ENCODE results near the gene TBC1D2B.
"Not testable (repeated sequence)": the region's sequence is repeated elsewhere in the genome, so short reads cannot be mapped to it uniquely, and the experiment has no call there.

TBC1D2B gene

DNA sequence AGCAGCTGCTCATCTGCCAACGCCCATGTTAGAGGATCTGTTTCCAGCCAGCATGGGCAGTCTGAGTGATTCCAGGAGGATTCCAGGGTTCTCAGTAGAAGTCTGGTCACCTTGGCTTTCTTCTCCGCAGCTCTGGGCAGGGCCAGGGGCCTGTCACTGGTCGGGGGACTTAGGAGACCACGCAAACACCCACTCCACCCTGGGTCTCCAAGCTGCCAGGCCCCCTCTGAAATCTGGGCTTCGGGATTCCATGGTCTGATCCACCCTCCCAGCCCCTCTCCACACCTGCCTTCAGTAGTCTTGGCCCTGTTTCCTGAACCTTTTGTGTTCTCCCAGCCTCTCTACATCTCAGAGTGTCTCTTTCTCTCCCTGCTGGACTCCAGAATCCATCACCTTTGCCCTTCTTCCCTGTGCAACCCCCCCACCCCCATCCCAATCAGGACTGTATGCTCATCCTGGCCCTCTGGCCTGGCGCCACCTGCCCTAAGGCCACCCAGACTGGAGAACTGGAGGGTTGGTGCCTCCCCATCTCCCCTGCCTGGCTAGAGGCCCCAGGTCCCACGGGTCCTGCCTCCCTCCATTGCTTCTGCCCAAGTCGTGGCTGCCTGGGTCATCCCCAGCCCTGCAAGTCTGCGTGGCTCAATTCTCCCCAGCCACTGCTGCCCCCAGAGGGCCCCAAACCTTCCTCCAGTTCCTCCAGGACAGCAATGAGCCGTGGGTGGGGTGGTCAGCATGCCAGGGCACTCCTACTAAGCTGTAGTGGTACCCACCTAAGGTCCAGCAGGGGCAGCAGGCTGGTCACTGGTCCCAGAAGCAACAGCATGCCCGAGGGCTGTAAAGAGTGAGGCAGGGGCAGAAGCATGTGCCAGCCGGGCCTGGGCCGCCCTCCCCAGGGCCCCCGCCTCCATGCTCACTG lies 102.8 kb downstream of the TBC1D2B start:
- Histone ChIP-seq H3K4me3 (ENCODE audit: low read length) (no peak overlapping the region), H3K79me2 (ENCODE audit: low read length) (no peaks in the 10 kb centered on the region), H2AFZ (ENCODE audit: low read length) (no peak overlapping the region), H3K27ac (ENCODE audit: low read length) (no peak overlapping the region), H3K9me2 (replicated peaks; ENCODE audit: insufficient read depth, low read length) (no peaks in the 10 kb centered on the region), H3K4me2 (ENCODE audit: low read depth, low read length) (no peak overlapping the region), H3K27me3 (replicated peaks; ENCODE audit: insufficient read depth, low read length) (no peaks in the 10 kb centered on the region), H3K4me1 (ENCODE audit: low read length) (no peaks in the 10 kb centered on the region), H3K36me3 (replicated peaks; ENCODE audit: insufficient read depth, low read length) (no peaks in the 10 kb centered on the region), H3K9ac (ENCODE audit: low read length) (no peak overlapping the region), H4K20me1 (ENCODE audit: insufficient read depth, low read length) (no peaks in the 10 kb centered on the region), H3K9me3 (replicated peaks; ENCODE audit: insufficient read depth, low read length) (no peaks in the 10 kb centered on the region), H3F3A (ENCODE audit: insufficient read depth, low read length) (no peaks in the 10 kb centered on the region)
- no peak for TF ChIP-seq EZH2phosphoT487 (IDR thresholded peaks at IDR 0.05; ENCODE audit: low read length)
- no peak for TF ChIP-seq EZH2 (optimal IDR thresholded peaks at IDR 0.05; ENCODE audit: low read depth, low read length)
- TF ChIP-seq, protein P1, sequence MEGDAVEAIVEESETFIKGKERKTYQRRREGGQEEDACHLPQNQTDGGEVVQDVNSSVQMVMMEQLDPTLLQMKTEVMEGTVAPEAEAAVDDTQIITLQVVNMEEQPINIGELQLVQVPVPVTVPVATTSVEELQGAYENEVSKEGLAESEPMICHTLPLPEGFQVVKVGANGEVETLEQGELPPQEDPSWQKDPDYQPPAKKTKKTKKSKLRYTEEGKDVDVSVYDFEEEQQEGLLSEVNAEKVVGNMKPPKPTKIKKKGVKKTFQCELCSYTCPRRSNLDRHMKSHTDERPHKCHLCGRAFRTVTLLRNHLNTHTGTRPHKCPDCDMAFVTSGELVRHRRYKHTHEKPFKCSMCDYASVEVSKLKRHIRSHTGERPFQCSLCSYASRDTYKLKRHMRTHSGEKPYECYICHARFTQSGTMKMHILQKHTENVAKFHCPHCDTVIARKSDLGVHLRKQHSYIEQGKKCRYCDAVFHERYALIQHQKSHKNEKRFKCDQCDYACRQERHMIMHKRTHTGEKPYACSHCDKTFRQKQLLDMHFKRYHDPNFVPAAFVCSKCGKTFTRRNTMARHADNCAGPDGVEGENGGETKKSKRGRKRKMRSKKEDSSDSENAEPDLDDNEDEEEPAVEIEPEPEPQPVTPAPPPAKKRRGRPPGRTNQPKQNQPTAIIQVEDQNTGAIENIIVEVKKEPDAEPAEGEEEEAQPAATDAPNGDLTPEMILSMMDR (IDR thresholded peaks at IDR 0.05; ENCODE audit: low read length) = no peak
- no peak for DNase-seq

DNA sequence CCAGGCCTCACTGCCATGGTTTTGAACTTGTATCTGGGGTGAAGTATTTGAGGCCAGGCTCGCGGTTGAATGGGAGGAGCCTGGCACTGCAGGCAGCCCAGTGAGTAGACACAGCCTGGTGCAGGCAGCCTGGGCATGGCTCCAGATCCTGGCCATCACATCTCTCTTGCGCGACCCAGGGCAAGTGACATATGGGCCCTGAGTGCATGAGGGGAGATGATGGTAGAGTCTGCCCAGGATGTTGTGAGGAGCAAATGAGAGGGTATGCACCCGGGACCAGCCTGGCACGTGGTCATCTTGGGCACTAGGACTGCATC lies 103.5 kb downstream of the TBC1D2B start:
- no peak overlapping the region for H2AFZ ChIP-seq (ENCODE audit: low read length)
- H3K9ac ChIP-seq (ENCODE audit: low read length) = no peak overlapping the region
- H3K79me2 ChIP-seq (ENCODE audit: low read length) = no peaks in the 10 kb centered on the region
- no peaks in the 10 kb centered on the region for H3K9me3 ChIP-seq (replicated peaks; ENCODE audit: insufficient read depth, low read length)
- TF ChIP-seq EZH2 (optimal IDR thresholded peaks at IDR 0.05; ENCODE audit: low read depth, low read length) = no peak
- TF ChIP-seq EZH2phosphoT487 (IDR thresholded peaks at IDR 0.05; ENCODE audit: low read length) = no peak
- TF ChIP-seq, protein P1 (IDR thresholded peaks at IDR 0.05; ENCODE audit: low read length) = no peak
- no peaks in the 10 kb centered on the region for H3K27me3 ChIP-seq (replicated peaks; ENCODE audit: insufficient read depth, low read length)
- DNase-seq = no peak
- H3K4me3 ChIP-seq (ENCODE audit: low read length) = no peak overlapping the region
- H3K4me2 ChIP-seq (ENCODE audit: low read depth, low read length) = no peak overlapping the region
- H3K27ac ChIP-seq (ENCODE audit: low read length) = no peak overlapping the region
- no peaks in the 10 kb centered on the region for H3F3A ChIP-seq (ENCODE audit: insufficient read depth, low read length)
- H3K4me1 ChIP-seq (ENCODE audit: low read length) = no peaks in the 10 kb centered on the region
- H4K20me1 ChIP-seq (ENCODE audit: insufficient read depth, low read length) = no peaks in the 10 kb centered on the region
- no peaks in the 10 kb centered on the region for H3K36me3 ChIP-seq (replicated peaks; ENCODE audit: insufficient read depth, low read length)
- no peaks in the 10 kb centered on the region for H3K9me2 ChIP-seq (replicated peaks; ENCODE audit: insufficient read depth, low read length)

DNA sequence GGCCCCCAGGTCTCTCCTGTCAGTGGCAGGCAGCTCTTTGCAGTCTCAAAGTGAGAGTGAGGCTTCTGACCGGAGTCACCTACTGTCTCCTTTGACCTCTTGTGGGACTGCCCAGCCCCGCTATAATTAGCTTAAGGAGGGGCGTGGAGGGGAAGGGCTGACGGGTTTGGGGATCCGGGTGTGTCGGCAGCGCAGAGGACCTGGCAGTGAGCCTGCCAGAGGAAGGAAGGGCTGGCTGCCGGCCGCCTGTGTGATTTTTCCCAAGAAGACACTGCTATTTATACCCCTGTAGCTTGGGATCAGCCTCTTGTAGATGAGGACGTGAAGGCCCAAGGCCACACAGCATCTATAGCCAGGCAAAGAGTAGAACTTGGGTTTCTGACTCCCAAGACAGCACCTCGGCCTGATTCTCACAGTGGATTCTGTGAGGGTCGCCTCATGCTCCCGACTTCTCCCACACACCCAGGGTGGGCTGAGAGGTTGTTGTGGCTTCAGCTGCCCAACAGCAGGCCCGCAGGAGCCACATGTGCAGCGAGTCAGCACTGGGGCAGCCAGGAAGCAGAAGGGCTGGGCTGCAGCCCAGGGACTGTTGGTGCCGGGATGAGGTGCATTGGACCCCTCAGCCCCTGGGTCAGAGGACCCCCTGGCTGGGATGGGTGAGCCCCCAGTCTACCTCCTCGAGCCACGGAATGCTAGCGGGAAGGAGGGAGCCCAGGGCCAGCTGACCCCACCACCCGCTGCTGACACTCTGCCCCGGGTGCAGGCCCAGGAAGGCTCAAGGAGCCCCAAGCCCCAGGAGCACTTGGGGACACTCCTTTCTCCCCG lies 104.0 kb downstream of the TBC1D2B start:
- H3K9me3 ChIP-seq (replicated peaks; ENCODE audit: insufficient read depth, low read length); H3K27me3 ChIP-seq (replicated peaks; ENCODE audit: insufficient read depth, low read length); H2AFZ ChIP-seq (ENCODE audit: low read length); H3K9me2 ChIP-seq (replicated peaks; ENCODE audit: insufficient read depth, low read length); H3K9ac ChIP-seq (ENCODE audit: low read length); DNase-seq; H3K79me2 ChIP-seq (ENCODE audit: low read length); H3F3A ChIP-seq (ENCODE audit: insufficient read depth, low read length); H3K4me1 ChIP-seq (ENCODE audit: low read length); H3K27ac ChIP-seq (ENCODE audit: low read length); H3K4me3 ChIP-seq (ENCODE audit: low read length); H4K20me1 ChIP-seq (ENCODE audit: insufficient read depth, low read length); H3K36me3 ChIP-seq (replicated peaks; ENCODE audit: insufficient read depth, low read length); H3K4me2 ChIP-seq (ENCODE audit: low read depth, low read length): not testable (repeated sequence)

DNA sequence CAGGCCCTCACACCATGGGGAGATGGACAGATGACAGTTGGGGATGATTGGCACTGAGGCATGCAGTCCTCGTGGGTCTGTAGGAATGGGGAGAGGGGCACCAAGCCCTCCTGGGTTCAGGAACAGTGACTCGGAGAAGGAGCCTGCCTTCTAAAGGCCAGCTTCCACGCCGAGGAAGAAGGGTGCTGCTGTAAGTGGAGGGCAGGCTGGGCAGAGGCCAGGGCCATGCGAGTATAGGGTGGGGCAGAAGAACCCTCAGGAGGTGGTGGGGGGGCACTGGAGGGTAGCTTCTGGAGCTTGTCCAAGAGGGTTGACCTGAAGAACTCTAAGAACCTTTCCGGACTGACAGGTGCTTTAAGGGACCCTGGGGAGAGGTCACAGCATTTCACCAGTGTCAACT lies 104.8 kb downstream of the TBC1D2B start:
- not testable (repeated sequence) for H3K9ac ChIP-seq (ENCODE audit: low read length); H2AFZ ChIP-seq (ENCODE audit: low read length); H3K36me3 ChIP-seq (replicated peaks; ENCODE audit: insufficient read depth, low read length); H3F3A ChIP-seq (ENCODE audit: insufficient read depth, low read length); H3K4me1 ChIP-seq (ENCODE audit: low read length); H3K4me3 ChIP-seq (ENCODE audit: low read length); H4K20me1 ChIP-seq (ENCODE audit: insufficient read depth, low read length); H3K9me2 ChIP-seq (replicated peaks; ENCODE audit: insufficient read depth, low read length); H3K4me2 ChIP-seq (ENCODE audit: low read depth, low read length); H3K27me3 ChIP-seq (replicated peaks; ENCODE audit: insufficient read depth, low read length); H3K79me2 ChIP-seq (ENCODE audit: low read length); H3K27ac ChIP-seq (ENCODE audit: low read length); DNase-seq; H3K9me3 ChIP-seq (replicated peaks; ENCODE audit: insufficient read depth, low read length)

- H3F3A ChIP-seq (ENCODE audit: insufficient read depth, low read length); DNase-seq; H3K4me3 ChIP-seq (ENCODE audit: low read length); H4K20me1 ChIP-seq (ENCODE audit: insufficient read depth, low read length); H3K36me3 ChIP-seq (replicated peaks; ENCODE audit: insufficient read depth, low read length); H3K79me2 ChIP-seq (ENCODE audit: low read length); H3K9me2 ChIP-seq (replicated peaks; ENCODE audit: insufficient read depth, low read length); H3K9me3 ChIP-seq (replicated peaks; ENCODE audit: insufficient read depth, low read length); H3K27me3 ChIP-seq (replicated peaks; ENCODE audit: insufficient read depth, low read length); H2AFZ ChIP-seq (ENCODE audit: low read length); H3K4me1 ChIP-seq (ENCODE audit: low read length); H3K27ac ChIP-seq (ENCODE audit: low read length); H3K9ac ChIP-seq (ENCODE audit: low read length); H3K4me2 ChIP-seq (ENCODE audit: low read depth, low read length): not testable (repeated sequence)
Observed at GRCh38 chr15:77971875-77972274, 105.6 kb downstream of the TBC1D2B start.

DNA sequence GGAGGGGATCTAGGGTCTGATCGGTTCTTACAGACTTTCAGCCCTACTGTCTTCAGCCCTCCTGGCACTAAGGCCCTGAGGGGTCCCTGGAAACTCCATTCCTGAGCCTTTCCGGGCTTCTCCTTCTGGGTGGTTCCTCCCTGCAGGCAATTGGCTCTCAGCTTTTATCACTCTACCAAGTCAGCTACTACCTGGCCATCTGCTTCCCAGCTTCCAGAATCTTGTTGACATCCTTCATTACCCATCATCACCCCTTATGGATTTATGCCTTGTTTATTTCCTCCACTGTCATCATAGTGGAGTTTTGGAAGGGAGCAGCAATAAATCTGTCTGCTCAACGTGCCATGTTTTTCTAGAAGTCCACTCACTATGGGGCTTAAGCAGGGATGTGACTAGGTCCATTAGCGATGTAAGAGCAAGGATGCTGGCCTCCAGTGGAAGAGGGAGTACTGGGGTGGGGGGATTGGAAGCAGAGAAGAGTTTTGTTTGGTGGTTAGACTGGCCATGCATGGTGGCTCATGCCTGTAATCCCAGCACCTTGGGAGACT lies 106.6 kb downstream of the TBC1D2B start:
- not testable (repeated sequence) for H3K27ac ChIP-seq (ENCODE audit: low read length); H2AFZ ChIP-seq (ENCODE audit: low read length); DNase-seq; H3K27me3 ChIP-seq (replicated peaks; ENCODE audit: insufficient read depth, low read length); H3K4me3 ChIP-seq (ENCODE audit: low read length); H3K9me3 ChIP-seq (replicated peaks; ENCODE audit: insufficient read depth, low read length); H3K79me2 ChIP-seq (ENCODE audit: low read length); H3F3A ChIP-seq (ENCODE audit: insufficient read depth, low read length); H3K4me2 ChIP-seq (ENCODE audit: low read depth, low read length); H4K20me1 ChIP-seq (ENCODE audit: insufficient read depth, low read length); H3K36me3 ChIP-seq (replicated peaks; ENCODE audit: insufficient read depth, low read length); H3K9ac ChIP-seq (ENCODE audit: low read length); H3K9me2 ChIP-seq (replicated peaks; ENCODE audit: insufficient read depth, low read length); H3K4me1 ChIP-seq (ENCODE audit: low read length)
